ENCODE results near the gene UNC119.

DNA sequence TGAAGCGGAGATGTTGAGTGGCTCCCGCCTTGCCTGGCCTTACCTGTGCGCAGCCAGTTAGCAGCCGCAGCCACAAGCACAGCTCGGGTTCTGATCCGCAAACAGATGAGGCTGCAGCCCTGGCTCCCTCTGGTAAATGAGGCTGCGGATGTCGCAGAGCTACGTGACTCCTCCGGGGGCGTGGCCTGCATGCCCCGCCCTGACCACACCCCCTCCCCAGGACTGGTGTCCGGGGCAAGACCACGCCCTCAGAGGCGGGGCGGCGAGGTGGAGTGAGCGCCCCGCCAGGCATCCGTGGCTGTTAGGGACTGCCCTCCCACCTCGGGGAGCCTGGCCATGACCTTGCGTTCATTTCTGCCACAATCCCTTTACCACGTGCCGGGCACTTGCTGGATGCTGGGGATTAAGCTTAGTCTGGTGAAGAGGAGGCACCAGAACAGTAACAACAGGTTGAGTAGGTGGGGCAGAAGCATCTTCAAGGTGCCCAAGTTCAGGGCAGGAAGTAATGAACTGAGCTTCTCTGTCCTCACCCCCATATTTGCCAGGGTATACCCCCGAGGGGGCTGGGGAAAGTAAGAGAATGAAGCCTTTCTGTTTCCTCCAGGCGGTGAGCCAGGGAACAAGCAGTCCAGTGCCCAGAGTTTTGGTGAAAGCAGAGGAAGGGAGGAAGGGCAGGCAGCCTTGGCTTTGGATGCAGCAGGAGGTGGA lies 24.5 kb upstream of the UNC119 start, which contains the start of gene ALDOC:
- TF ChIP-seq, protein P1, sequence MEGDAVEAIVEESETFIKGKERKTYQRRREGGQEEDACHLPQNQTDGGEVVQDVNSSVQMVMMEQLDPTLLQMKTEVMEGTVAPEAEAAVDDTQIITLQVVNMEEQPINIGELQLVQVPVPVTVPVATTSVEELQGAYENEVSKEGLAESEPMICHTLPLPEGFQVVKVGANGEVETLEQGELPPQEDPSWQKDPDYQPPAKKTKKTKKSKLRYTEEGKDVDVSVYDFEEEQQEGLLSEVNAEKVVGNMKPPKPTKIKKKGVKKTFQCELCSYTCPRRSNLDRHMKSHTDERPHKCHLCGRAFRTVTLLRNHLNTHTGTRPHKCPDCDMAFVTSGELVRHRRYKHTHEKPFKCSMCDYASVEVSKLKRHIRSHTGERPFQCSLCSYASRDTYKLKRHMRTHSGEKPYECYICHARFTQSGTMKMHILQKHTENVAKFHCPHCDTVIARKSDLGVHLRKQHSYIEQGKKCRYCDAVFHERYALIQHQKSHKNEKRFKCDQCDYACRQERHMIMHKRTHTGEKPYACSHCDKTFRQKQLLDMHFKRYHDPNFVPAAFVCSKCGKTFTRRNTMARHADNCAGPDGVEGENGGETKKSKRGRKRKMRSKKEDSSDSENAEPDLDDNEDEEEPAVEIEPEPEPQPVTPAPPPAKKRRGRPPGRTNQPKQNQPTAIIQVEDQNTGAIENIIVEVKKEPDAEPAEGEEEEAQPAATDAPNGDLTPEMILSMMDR (conservative IDR thresholded peaks at IDR 0.05 in 1 of 2, IDR thresholded peaks at IDR 0.05 in 1 of 2; ENCODE audit: low read depth in 1 of 2, low read length in 2 of 2) = no peak
- TF ChIP-seq EZH2 (IDR thresholded peaks at IDR 0.05; ENCODE audit: low read length, missing control alignments) = no peak
